Anterior cingulate cortex (tissue), 58 donors: ENCODE results near the gene RELT.

Experiments used
- DNase-seq, 58 donors: peaks; one replicate each; lab custom pipeline; 2025; lab: John Stamatoyannopoulos, UW

The RELT gene

GRCh38 chr11:73346186-73346935 lies 29.8 kb upstream of the RELT start:
- DNase-seq = no peak

- DNase-seq = peak in 1 of 58 donors; percentile 41
These were observed 29.1 kb upstream of the RELT start for GRCh38 chr11:73347067-73347466.

GRCh38 chr11:73348838-73349237 lies 27.4 kb upstream of the RELT start:
- DNase-seq = no peak

GRCh38 chr11:73349633-73350032 lies 26.6 kb upstream of the RELT start:
- DNase-seq = no peak

GRCh38 chr11:73350908-73351636 lies 25.1 kb upstream of the RELT start:
- DNase-seq = peak in 35 of 58 donors; percentile 8 to 66 (median 26)

GRCh38 chr11:73353422-73353821 lies 22.8 kb upstream of the RELT start:
- no peak for DNase-seq

GRCh38 chr11:73355109-73355508 lies 21.1 kb upstream of the RELT start:
- DNase-seq = no peak

GRCh38 chr11:73356979-73357860 lies 19.0 kb upstream of the RELT start:
- no peak for DNase-seq

- no peak for DNase-seq
These were observed 18.1 kb upstream of the RELT start for GRCh38 chr11:73358071-73358470.

GRCh38 chr11:73359341-73359740 lies 16.9 kb upstream of the RELT start:
- DNase-seq = no peak

- DNase-seq = peak in 4 of 58 donors; percentile 15 to 42 (median 22)
These were observed 16.1 kb upstream of the RELT start for GRCh38 chr11:73359930-73360742.

- DNase-seq = no peak
These were observed 15.3 kb upstream of the RELT start for GRCh38 chr11:73360743-73361369.

GRCh38 chr11:73361953-73362776 lies 14.0 kb upstream of the RELT start:
- DNase-seq = no peak

GRCh38 chr11:73363147-73363546 lies 13.1 kb upstream of the RELT start:
- no peak for DNase-seq

GRCh38 chr11:73365352-73366264 lies 10.6 kb upstream of the RELT start:
- DNase-seq = peak in 1 of 58 donors; percentile 23

- DNase-seq = no peak
These were observed 10.0 kb upstream of the RELT start for GRCh38 chr11:73366265-73366610.

- no peak for DNase-seq
These were observed 9.2 kb upstream of the RELT start for GRCh38 chr11:73366953-73367352.
